SK-N-SH (cell line): ENCODE results near the gene MYL12B. TPM values are rescaled to one million over a fixed set of nuclear protein-coding genes. Genes with fewer than 3 reads are reported as not detected.

Experiments used
- CTCF ChIA-PET: fragments of 300-600, 350-600 bp; formaldehyde crosslinking; extraction: SDS; loops from one replicate; lab custom pipeline; 2021; lab: Yijun Ruan, JAX
- POLR2A ChIA-PET: fragments of 350-600 bp; sonication (Branson Sonifier 250); formaldehyde crosslinking; extraction: SDS; loops from one replicate; lab custom pipeline; 2020; ENCODE audit warnings: antibody characterized with exemption, inconsistent platforms; lab: Yijun Ruan, JAX
- DNase-seq: peaks from one replicate; pipeline ENCODE4 v3.0.0; 2012
- H2AFZ ChIP-seq: fragments of 200-600 bp; sonication (generic); 2 replicates; pipeline ENCODE4 v1.8.1; 2016; ENCODE audit warnings: antibody characterized with exemption, mild to moderate bottlenecking, low read depth
- H3F3A ChIP-seq: fragments of 200-600 bp; sonication (generic); replicated peaks from 2 replicates; pipeline ENCODE3; 2016; ENCODE audit warnings: antibody characterized with exemption, mild to moderate bottlenecking; ENCODE audit not compliant: insufficient read depth
- H3K27ac ChIP-seq, 2 experiments: fragments of 200-500 bp in 1 of 2; fragments of 200-600 bp in 1 of 2; sonication (Bioruptor generic) in 1 of 2; sonication (generic), shearing (Covaris generic) in 1 of 2; 2 replicates each; pipeline versions ENCODE4 v1.5.1 to v1.6.1; 2014 to 2016; ENCODE audit warnings: low read depth in 2 of 2, inconsistent platforms in 1 of 2, low read length in 1 of 2, mild to moderate bottlenecking in 1 of 2, mixed read lengths in 1 of 2
- H3K27me3 ChIP-seq: fragments of 200-600 bp; sonication (generic), shearing (Covaris generic); 2 replicates; pipeline ENCODE4 v1.6.1; 2016; ENCODE audit warnings: mixed run types; ENCODE audit not compliant: insufficient read depth
- H3K36me3 ChIP-seq, 2 experiments: fragments of 200-500 bp in 1 of 2; fragments of 200-600 bp in 1 of 2; sonication (Bioruptor generic) in 1 of 2; sonication (generic) in 1 of 2; replicated peaks in 1 of 2; 2 replicates each; pipeline versions ENCODE3 to v1.5.1; 2014 to 2016; ENCODE audit warnings: low read length in 1 of 2, mild to moderate bottlenecking in 1 of 2; ENCODE audit not compliant: insufficient read depth in 2 of 2, control insufficient read depth in 1 of 2
- H3K4me1 ChIP-seq, 2 experiments: fragments of 200-500 bp in 1 of 2; fragments of 200-600 bp in 1 of 2; sonication (Bioruptor generic) in 1 of 2; sonication (generic), shearing (Covaris generic) in 1 of 2; 2 replicates each; pipeline versions ENCODE4 v1.5.1 to v1.6.1; 2014 to 2016; ENCODE audit warnings: low read depth in 1 of 2, low read length in 1 of 2, mixed run types in 1 of 2; ENCODE audit not compliant: insufficient read depth in 2 of 2, control insufficient read depth in 1 of 2
- H3K4me2 ChIP-seq: fragments of 200-600 bp; sonication (generic), shearing (Covaris generic); 2 replicates; pipeline ENCODE4 v1.6.1; 2017; ENCODE audit warnings: mixed run types
- H3K4me3 ChIP-seq, 2 experiments: fragments of 200-500 bp in 1 of 2; fragments of 200-600 bp in 1 of 2; sonication (Bioruptor generic) in 1 of 2; sonication (generic), shearing (Covaris generic) in 1 of 2; 2 replicates each; pipeline versions ENCODE4 v1.5.1 to v1.8.1; 2014 to 2016; ENCODE audit warnings: low read depth in 2 of 2, inconsistent platforms in 1 of 2, low read length in 1 of 2, mild to moderate bottlenecking in 1 of 2, mixed read lengths in 1 of 2, moderate library complexity in 1 of 2
- H3K79me2 ChIP-seq: fragments of 200-600 bp; sonication (generic); 2 replicates; pipeline ENCODE4 v1.8.1; 2017; ENCODE audit warnings: mild to moderate bottlenecking; ENCODE audit not compliant: insufficient read depth
- H3K9ac ChIP-seq: fragments of 200-600 bp; sonication (generic); 2 replicates; pipeline ENCODE4 v1.6.1; 2017; ENCODE audit warnings: mixed run types
- H3K9me2 ChIP-seq: fragments of 200-600 bp; sonication (generic); 2 replicates; pipeline ENCODE4 v1.6.1; 2017; ENCODE audit warnings: mixed run types
- H3K9me3 ChIP-seq: fragments of 200-600 bp; sonication (generic); 2 replicates; pipeline ENCODE4 v1.6.1; 2017; ENCODE audit warnings: mixed run types, mild to moderate bottlenecking, moderate library complexity
- H4K20me1 ChIP-seq: fragments of 200-600 bp; sonication (generic); 2 replicates; pipeline ENCODE4 v1.6.1; 2017; ENCODE audit warnings: mild to moderate bottlenecking, mixed run types; ENCODE audit not compliant: insufficient read depth
- EP300 ChIP-seq, 2 experiments: IDR thresholded peaks; 2 replicates each; pipeline versions ENCODE4 v1.4.0 to v1.6.1; 2012; ENCODE audit warnings: borderline replicate concordance in 1 of 2, low read depth in 1 of 2, low read length in 1 of 2
- FOXJ3 ChIP-seq: sonication (generic); formaldehyde crosslinking; IDR thresholded peaks from 2 replicates; pipeline ENCODE4 v1.5.1; 2020; ENCODE audit warnings: mild to moderate bottlenecking, missing genetic modification reagents
- GABPA ChIP-seq: IDR thresholded peaks from 2 replicates; pipeline ENCODE4 v1.4.0; 2012; ENCODE audit warnings: low read depth, mild to moderate bottlenecking
- JUND ChIP-seq: IDR thresholded peaks from 2 replicates; pipeline ENCODE4 v1.4.0; 2012
- MAX ChIP-seq: IDR thresholded peaks from 2 replicates; pipeline ENCODE4 v1.4.0; 2012; ENCODE audit warnings: low read depth
- MEF2A ChIP-seq: IDR thresholded peaks from 2 replicates; pipeline ENCODE4 v1.4.0; 2012; ENCODE audit warnings: low read depth, borderline replicate concordance
- RCOR1 ChIP-seq: fragments of 150-350 bp; IDR thresholded peaks from 2 replicates; pipeline ENCODE4 v1.6.1; 2017; ENCODE audit warnings: antibody characterized with exemption, low read length
- SMC3 ChIP-seq: IDR thresholded peaks from 2 replicates; pipeline ENCODE4 v1.6.1; 2012; ENCODE audit warnings: low read depth, low read length, improper control_type of control experiment
- TEAD4 ChIP-seq: IDR thresholded peaks from 2 replicates; pipeline ENCODE4 v1.4.0; 2012; ENCODE audit warnings: mild to moderate bottlenecking, borderline replicate concordance; ENCODE audit not compliant: insufficient read depth
- USF1 ChIP-seq: IDR thresholded peaks from 2 replicates; pipeline ENCODE4 v1.4.0; 2012; ENCODE audit warnings: low read depth, borderline replicate concordance
- WGBS: methylation state at CpG from one replicate; pipeline ENCODE4 v1.1.6; 2017; ENCODE audit warnings: low lambda C conversion rate; 5-methylcytosine and 5-hydroxymethylcytosine counted together
- polyA plus RNA-seq, 3 experiments: library from polyadenylated mRNA; depleted of rRNA; stranded (reverse); fragments of >200 nt; gene quantifications; 2 replicates each; pipeline ENCODE4 v1.2.3, GENCODE V29; 2012
- TF ChIP-seq, protein P1 (sequence below): IDR thresholded peaks from 2 replicates; pipeline ENCODE4 v1.6.1; 2012; ENCODE audit warnings: mild to moderate bottlenecking, low read depth, low read length, moderate library complexity

MYL12B gene
- polyA plus RNA-seq, 1 of the 3 experiments (the other 2 are of a cell fraction) = 555 TPM

- Histone ChIP-seq H3K9me3 (no peaks in the 10 kb centered on the region), H3K9me2 (no peaks in the 10 kb centered on the region; the same call in 1 of the 2 replicates), H3K36me3 (peaks cover 24 to 32% of the 10 kb centered on the region in 2 experiments), H3K9ac (peak overlapping the region; percentile 93), H3K79me2 (peaks cover 75% of the 10 kb centered on the region), H3K4me2 (peak overlapping the region; percentile 71)
- CTCF ChIA-PET = interaction anchor here (1.0 to 2.4 kb wide), 5 partner anchors 11 to 404 kb away, joined by 3 to 8 read pairs (median 5); partner anchors contain the start of gene MYL12A
- POLR2A ChIA-PET = interaction anchor here (1.1 to 1.7 kb wide), 3 partner anchors 11 to 405 kb away, joined by 3 to 4 read pairs (median 4); no protein-coding TSS in a partner anchor
- 31% methylated on average over 5 of the region's 5 CpGs for WGBS
- TF ChIP-seq MAX (0 out of 2 replicates have a peak, but pooled peaks have one; percentile 32), EP300 (IDR thresholded peaks at IDR 0.05; ENCODE audit: borderline replicate concordance in 1 of 2, low read depth in 1 of 2, low read length in 1 of 2) (no peak)
- TF ChIP-seq, all 33 proteins: peak for 1
- Histone ChIP-seq H4K20me1 (peaks cover 35% of the 10 kb centered on the region), H3K27ac (peak overlapping the region; percentile 87 to 95), H3K4me1 (peaks cover 17 to 19% of the 10 kb centered on the region in 2 experiments; a peak in 3 of 4 replicates), H3F3A (peaks cover 48% of the 10 kb centered on the region), H2AFZ (peak overlapping the region; percentile 36), H3K27me3 (no peaks in the 10 kb centered on the region), H3K4me3 (peak overlapping the region; percentile 81 to 96)
- DNase-seq = no peak
These were observed 949 bp upstream of the MYL12B start for GRCh38 chr18:3260995-3261372.

GRCh38 chr18:3262234-3263131 lies 550 bp downstream of the MYL12B start:
- Histone ChIP-seq H3K36me3 (peaks cover 9 to 19% of the 10 kb centered on the region in 2 experiments), H3K4me1 (peaks cover 12 to 17% of the 10 kb centered on the region in 2 experiments; a peak in 3 of 4 replicates), H3K4me2 (peak overlapping the region; percentile 71), H3F3A (peaks cover 47% of the 10 kb centered on the region), H2AFZ (no peak overlapping the region), H3K9me2 (no peaks in the 10 kb centered on the region; the same call in 1 of the 2 replicates), H3K4me3 (peak overlapping the region; percentile 81 to 96), H4K20me1 (peaks cover 50% of the 10 kb centered on the region), H3K27ac (peak overlapping the region; percentile 87 to 95; a peak in 3 of 4 replicates), H3K9me3 (no peaks in the 10 kb centered on the region), H3K27me3 (no peaks in the 10 kb centered on the region), H3K79me2 (peaks cover 78% of the 10 kb centered on the region), H3K9ac (peak overlapping the region; percentile 93)
- ChIA-PET CTCF (interaction anchor here (0.6 to 2.4 kb wide), 7 partner anchors 13 to 185 kb away, joined by 3 to 8 read pairs (median 4); partner anchors contain the start of gene MYL12A), POLR2A (interaction anchor here (1.1 to 1.7 kb wide), 2 partner anchors 14 to 404 kb away, joined by 4 read pairs; no protein-coding TSS in a partner anchor)
- TF ChIP-seq GABPA = no peak
- no peak for TF ChIP-seq EP300 (IDR thresholded peaks at IDR 0.05; ENCODE audit: borderline replicate concordance in 1 of 2, low read depth in 1 of 2, low read length in 1 of 2)
- TF ChIP-seq TEAD4 = no peak
- TF ChIP-seq FOXJ3 (CRISPR knock-in tag) = no peak
- TF ChIP-seq, protein P1, sequence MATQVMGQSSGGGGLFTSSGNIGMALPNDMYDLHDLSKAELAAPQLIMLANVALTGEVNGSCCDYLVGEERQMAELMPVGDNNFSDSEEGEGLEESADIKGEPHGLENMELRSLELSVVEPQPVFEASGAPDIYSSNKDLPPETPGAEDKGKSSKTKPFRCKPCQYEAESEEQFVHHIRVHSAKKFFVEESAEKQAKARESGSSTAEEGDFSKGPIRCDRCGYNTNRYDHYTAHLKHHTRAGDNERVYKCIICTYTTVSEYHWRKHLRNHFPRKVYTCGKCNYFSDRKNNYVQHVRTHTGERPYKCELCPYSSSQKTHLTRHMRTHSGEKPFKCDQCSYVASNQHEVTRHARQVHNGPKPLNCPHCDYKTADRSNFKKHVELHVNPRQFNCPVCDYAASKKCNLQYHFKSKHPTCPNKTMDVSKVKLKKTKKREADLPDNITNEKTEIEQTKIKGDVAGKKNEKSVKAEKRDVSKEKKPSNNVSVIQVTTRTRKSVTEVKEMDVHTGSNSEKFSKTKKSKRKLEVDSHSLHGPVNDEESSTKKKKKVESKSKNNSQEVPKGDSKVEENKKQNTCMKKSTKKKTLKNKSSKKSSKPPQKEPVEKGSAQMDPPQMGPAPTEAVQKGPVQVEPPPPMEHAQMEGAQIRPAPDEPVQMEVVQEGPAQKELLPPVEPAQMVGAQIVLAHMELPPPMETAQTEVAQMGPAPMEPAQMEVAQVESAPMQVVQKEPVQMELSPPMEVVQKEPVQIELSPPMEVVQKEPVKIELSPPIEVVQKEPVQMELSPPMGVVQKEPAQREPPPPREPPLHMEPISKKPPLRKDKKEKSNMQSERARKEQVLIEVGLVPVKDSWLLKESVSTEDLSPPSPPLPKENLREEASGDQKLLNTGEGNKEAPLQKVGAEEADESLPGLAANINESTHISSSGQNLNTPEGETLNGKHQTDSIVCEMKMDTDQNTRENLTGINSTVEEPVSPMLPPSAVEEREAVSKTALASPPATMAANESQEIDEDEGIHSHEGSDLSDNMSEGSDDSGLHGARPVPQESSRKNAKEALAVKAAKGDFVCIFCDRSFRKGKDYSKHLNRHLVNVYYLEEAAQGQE = no peak
- TF ChIP-seq RCOR1 = no peak
- TF ChIP-seq USF1 = no peak
- TF ChIP-seq JUND = no peak
- TF ChIP-seq MEF2A = no peak
- TF ChIP-seq SMC3 = no peak
- 3% methylated on average over 21 of the region's 69 CpGs for WGBS
- DNase-seq = no peak
